Stomach (tissue), 9 donors: ENCODE measurements around the gene NLRX1. TPM values are rescaled to one million over a fixed set of nuclear protein-coding genes. Genes with fewer than 3 reads are reported as not detected.
"Not testable (repeated sequence)": the region's sequence is repeated elsewhere in the genome, so short reads cannot be mapped to it uniquely, and the experiment has no call there.

ENCODE experiments used
- DNase-seq, 2 donors: peaks; one replicate each; pipeline versions ENCODE4 v3.0.0 to v3.0.0-alpha.2; 2013 to 2019
- H3K27ac ChIP-seq, 5 donors: fragments of 200-600 bp in 4 of 5; sonication (generic) in 4 of 5; one replicate each; pipeline ENCODE4 v1.5.1; 2013 to 2019; ENCODE audit warnings: mild to moderate bottlenecking in 1 of 5, moderate library complexity in 1 of 5
- H3K27me3 ChIP-seq, 3 donors: fragments of 200-600 bp; sonication (generic); one replicate each; pipeline ENCODE4 v1.5.1; 2017 to 2019; ENCODE audit warnings: mixed run types in 1 of 3
- H3K36me3 ChIP-seq, 4 donors: fragments of 200-600 bp; sonication (generic); 1 replicate in 3 of 4; 2 replicates in 1 of 4; pipeline ENCODE4 v1.5.1; 2016 to 2019
- H3K4me1 ChIP-seq, 4 donors: fragments of 200-600 bp; sonication (generic); one replicate each; pipeline ENCODE4 v1.5.1; 2016 to 2019
- H3K4me3 ChIP-seq, 4 donors: fragments of 200-600 bp; sonication (generic) in 3 of 4; one replicate each; pipeline ENCODE4 v1.5.1; 2016 to 2019; ENCODE audit warnings: mild to moderate bottlenecking in 1 of 4
- H3K9me3 ChIP-seq, 4 donors: fragments of 200-600 bp; sonication (generic); one replicate each; pipeline ENCODE4 v1.5.1; 2016 to 2019
- CTCF ChIP-seq, 7 experiments: fragments of 450-650 bp in 4 of 7; fragments of 200-600 bp in 3 of 7; sonication (generic) in 3 of 7; IDR thresholded peaks; one replicate each; pipeline ENCODE4 v1.5.1; 2016 to 2019; ENCODE audit warnings: antibody characterized with exemption in 7 of 7, control low read depth in 2 of 7, mild to moderate bottlenecking in 1 of 7
- EP300 ChIP-seq: sonication (generic); formaldehyde crosslinking; IDR thresholded peaks from one replicate; pipeline ENCODE4 v1.6.1; 2017; ENCODE audit warnings: antibody characterized with exemption
- POLR2A ChIP-seq, 4 donors: fragments of 450-650 bp; IDR thresholded peaks; one replicate each; pipeline ENCODE4 v1.6.1; 2016; ENCODE audit warnings: antibody characterized with exemption in 4 of 4, control low read depth in 2 of 4, mild to moderate bottlenecking in 1 of 4, moderate library complexity in 1 of 4
- POLR2AphosphoS5 ChIP-seq, 3 donors: sonication (generic); formaldehyde crosslinking; IDR thresholded peaks; one replicate each; pipeline ENCODE4 v1.6.1; 2016; ENCODE audit warnings: antibody characterized with exemption in 3 of 3
- WGBS, 5 donors: extraction: QIAGEN DNeasy Blood & Tissue Kit in 3 of 5; methylation state at CpG; one replicate each; pipeline versions ENCODE4 v1.1.5 to v1.1.7; 2013 to 2018; 5-methylcytosine and 5-hydroxymethylcytosine counted together
- intact Hi-C: fragments of 100-400 bp; cut with DNase I; formaldehyde crosslinking; loops from one replicate; pipeline ENCODE4 v1.15.1; 2023; ENCODE audit warnings: low total_unique reads
- polyA plus RNA-seq, 3 donors: library from polyadenylated mRNA; stranded (reverse); fragments of 200-250 nt; gene quantifications; one replicate each; pipeline ENCODE4 v1.2.3, GENCODE V29; 2013
- total RNA-seq, 5 donors: library from RNA; depleted of rRNA; stranded (reverse); fragments of >200 nt; gene quantifications; one replicate each; pipeline versions ENCODE4 v1.1.0 to v1.2.3, GENCODE V29; 2014 to 2016
- donor health status: healthy with polysubstance abuse.
- donor health status: Bipolar disorder and iron deficiency.
- donor health status: healthy.

Gene NLRX1
- total and polyA plus RNA-seq, 8 donors: 3.8 to 101 (median 12.1) TPM

- H3K36me3 ChIP-seq: no peaks in the 10 kb centered on the region
- H3K27ac ChIP-seq: no peak overlapping the region
- TF ChIP-seq CTCF (IDR thresholded peaks at IDR 0.05) (no peak), POLR2AphosphoS5 (IDR thresholded peaks at IDR 0.05) (no peak), POLR2A (IDR thresholded peaks at IDR 0.05) (no peak), EP300 (no peak)
- H3K9me3 ChIP-seq: no peaks in the 10 kb centered on the region
- no peak for DNase-seq
- WGBS, 5 donors: 88 to 96% (median 92%) methylated on average over 8 to 9 of the region's 9 CpGs
- no peak overlapping the region for H3K4me3 ChIP-seq
- intact Hi-C loops: no loop called here
- H3K4me1 ChIP-seq: no peaks in the 10 kb centered on the region
- no peaks in the 10 kb centered on the region for H3K27me3 ChIP-seq
These were observed 8.4 kb upstream of the NLRX1 start for GRCh38 chr11:119160151-119160550.

- no peaks in the 10 kb centered on the region for H3K27me3 ChIP-seq
- DNase-seq: no peak
- no peak overlapping the region for H3K27ac ChIP-seq
- H3K36me3 ChIP-seq: no peaks in the 10 kb centered on the region
- intact Hi-C loops: no loop called here
- 81 to 91% (median 81%) methylated on average over 7 to 8 of the region's 8 CpGs for WGBS, 5 donors
- TF ChIP-seq POLR2AphosphoS5 (IDR thresholded peaks at IDR 0.05): no peak
- no peak for TF ChIP-seq EP300
- TF ChIP-seq POLR2A (IDR thresholded peaks at IDR 0.05): no peak
- no peak for TF ChIP-seq CTCF (IDR thresholded peaks at IDR 0.05)
- H3K9me3 ChIP-seq: no peaks in the 10 kb centered on the region
- H3K4me3 ChIP-seq: no peak overlapping the region
- no peaks in the 10 kb centered on the region for H3K4me1 ChIP-seq
These were observed 6.7 kb upstream of the NLRX1 start for GRCh38 chr11:119161871-119162270.

DNA sequence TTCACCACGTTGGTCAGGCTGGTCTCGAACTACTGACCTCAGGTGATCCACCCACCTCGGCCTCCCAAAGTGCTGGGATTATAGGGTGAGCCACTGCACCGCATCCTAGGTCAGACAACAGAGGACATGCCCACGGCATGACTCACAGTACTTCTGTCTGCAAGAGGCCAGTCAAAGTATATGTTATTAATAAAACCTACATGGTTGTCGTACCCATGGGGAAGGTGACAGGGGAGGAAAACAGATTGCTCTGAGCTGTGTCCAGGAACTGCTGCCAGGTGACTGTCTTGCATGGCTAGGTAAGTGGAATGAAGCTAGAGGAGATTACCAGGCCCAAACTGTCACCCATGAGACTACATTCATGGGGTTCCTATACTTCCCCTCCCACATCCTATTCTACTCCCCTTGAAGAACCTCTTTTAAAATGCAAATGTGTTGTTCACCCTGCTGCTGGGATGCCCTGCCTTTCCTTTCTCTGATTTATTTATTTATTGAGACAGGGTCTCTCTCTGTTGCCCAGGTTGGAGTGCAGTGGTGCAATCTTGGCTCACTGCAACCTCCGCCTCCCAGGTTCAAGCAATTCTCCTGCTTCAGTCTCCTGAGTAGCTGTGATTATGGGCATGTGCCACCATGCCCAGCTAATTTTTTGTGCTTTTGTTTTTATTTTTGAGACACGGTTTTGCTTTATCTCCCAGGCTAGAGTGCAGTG lies 2.0 kb upstream of the NLRX1 start:
- TF ChIP-seq POLR2A (IDR thresholded peaks at IDR 0.05) (no peak), POLR2AphosphoS5 (IDR thresholded peaks at IDR 0.05) (no peak), CTCF (IDR thresholded peaks at IDR 0.05) (no peak), EP300 (no peak)
- H3K27ac ChIP-seq: no peak overlapping the region
- no peak overlapping the region for H3K4me3 ChIP-seq
- no peaks in the 10 kb centered on the region for H3K27me3 ChIP-seq
- H3K4me1 ChIP-seq: peaks cover 11 to 23% (median 17%) of the 10 kb centered on the region in 4 donors
- H3K9me3 ChIP-seq: no peaks in the 10 kb centered on the region
- 67 to 80% (median 78%) methylated on average over 8 of the region's 8 CpGs for WGBS, 5 donors
- intact Hi-C loops: no loop called here
- H3K36me3 ChIP-seq: no peaks in the 10 kb centered on the region
- no peak for DNase-seq

GRCh38 chr11:119167077-119167458 lies 1.5 kb upstream of the NLRX1 start:
- H3K9me3 ChIP-seq, DNase-seq, H3K36me3 ChIP-seq, H3K4me3 ChIP-seq, H3K27me3 ChIP-seq, intact Hi-C loops, H3K27ac ChIP-seq: not testable (repeated sequence)
- H3K4me1 ChIP-seq: peaks cover 11 to 23% (median 17%) of the 10 kb centered on the region in 4 donors
- WGBS, 5 donors: 83 to 86% (median 84%) methylated on average over 10 of the region's 10 CpGs

DNA sequence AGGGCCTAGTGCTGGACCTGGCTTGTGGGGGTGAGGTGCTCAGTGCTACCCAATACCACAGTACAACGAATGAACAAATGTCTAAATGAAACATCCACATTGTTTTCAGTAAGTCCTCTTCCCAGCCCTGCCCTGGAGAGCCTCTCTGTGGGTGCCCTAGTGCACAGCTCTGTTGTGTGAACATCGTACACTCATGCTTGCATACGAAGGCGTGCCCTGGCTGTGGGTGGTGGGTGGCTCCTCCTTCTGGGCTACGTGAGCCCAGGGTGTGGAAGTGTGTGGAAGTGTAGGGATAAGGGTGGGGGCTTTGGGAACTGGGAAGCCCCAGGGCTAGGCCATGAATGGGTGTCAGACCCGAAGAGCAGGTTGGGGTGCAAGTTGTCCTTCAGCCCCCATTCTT lies 592 bp upstream of the NLRX1 start:
- peak; percentile 65 to 86 for DNase-seq
- no peak overlapping the region for H3K4me3 ChIP-seq

More for the DNA sequence above, 592 bp upstream of the NLRX1 start:
- intact Hi-C loops: no loop called here
- TF ChIP-seq POLR2A (IDR thresholded peaks at IDR 0.05) (no peak), POLR2AphosphoS5 (IDR thresholded peaks at IDR 0.05) (peak in 1 of 3 donors; percentile 53), EP300 (no peak), CTCF (IDR thresholded peaks at IDR 0.05) (no peak)
- H3K36me3 ChIP-seq: peaks cover 0 to 3% (median 2%) of the 10 kb centered on the region in 4 donors
- peak overlapping the region; percentile 92 to 97 (median 96) for H3K27ac ChIP-seq
- H3K4me1 ChIP-seq: peaks cover 11 to 23% (median 17%) of the 10 kb centered on the region in 4 donors
- no peaks in the 10 kb centered on the region for H3K9me3 ChIP-seq
- WGBS, 5 donors: 20 to 43% (median 32%) methylated on average over 6 of the region's 6 CpGs
- no peaks in the 10 kb centered on the region for H3K27me3 ChIP-seq
